Measurements from ENCODE around the gene LGALS12.
"Not testable (repeated sequence)": the region's sequence is repeated elsewhere in the genome, so short reads cannot be mapped to it uniquely, and the experiment has no call there.

The LGALS12 gene

GRCh38 chr11:63520606-63521170 lies 14.8 kb downstream of the LGALS12 start:
- no peak overlapping the region for H3K4me3 ChIP-seq (ENCODE audit: low read depth, low read length)
- TF ChIP-seq, protein P1, sequence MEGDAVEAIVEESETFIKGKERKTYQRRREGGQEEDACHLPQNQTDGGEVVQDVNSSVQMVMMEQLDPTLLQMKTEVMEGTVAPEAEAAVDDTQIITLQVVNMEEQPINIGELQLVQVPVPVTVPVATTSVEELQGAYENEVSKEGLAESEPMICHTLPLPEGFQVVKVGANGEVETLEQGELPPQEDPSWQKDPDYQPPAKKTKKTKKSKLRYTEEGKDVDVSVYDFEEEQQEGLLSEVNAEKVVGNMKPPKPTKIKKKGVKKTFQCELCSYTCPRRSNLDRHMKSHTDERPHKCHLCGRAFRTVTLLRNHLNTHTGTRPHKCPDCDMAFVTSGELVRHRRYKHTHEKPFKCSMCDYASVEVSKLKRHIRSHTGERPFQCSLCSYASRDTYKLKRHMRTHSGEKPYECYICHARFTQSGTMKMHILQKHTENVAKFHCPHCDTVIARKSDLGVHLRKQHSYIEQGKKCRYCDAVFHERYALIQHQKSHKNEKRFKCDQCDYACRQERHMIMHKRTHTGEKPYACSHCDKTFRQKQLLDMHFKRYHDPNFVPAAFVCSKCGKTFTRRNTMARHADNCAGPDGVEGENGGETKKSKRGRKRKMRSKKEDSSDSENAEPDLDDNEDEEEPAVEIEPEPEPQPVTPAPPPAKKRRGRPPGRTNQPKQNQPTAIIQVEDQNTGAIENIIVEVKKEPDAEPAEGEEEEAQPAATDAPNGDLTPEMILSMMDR (IDR thresholded peaks at IDR 0.05; ENCODE audit: low read depth, low read length, missing control alignments): no peak
- no peak for DNase-seq (ENCODE audit: low read depth)

DNA sequence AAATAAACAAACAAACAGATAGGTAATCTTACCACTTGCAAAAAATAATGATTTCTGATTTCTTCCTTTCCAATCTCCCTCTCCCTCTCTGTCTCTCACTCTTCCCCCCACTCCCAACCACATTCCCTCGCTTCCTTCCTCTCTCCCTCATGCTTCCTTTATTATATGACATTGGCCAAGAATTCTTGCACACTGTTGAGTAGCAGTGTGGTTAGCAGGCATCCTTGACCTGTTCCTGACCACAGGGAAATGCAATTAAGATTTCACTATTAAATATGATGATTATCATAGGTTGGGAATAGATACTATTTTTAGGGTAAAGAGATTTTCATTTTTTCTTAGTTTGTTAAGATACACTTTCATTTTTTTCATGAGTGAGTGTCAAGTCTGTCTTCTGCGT lies 16.0 kb downstream of the LGALS12 start:
- DNase-seq (ENCODE audit: low read depth): no peak
- TF ChIP-seq, protein P1 (IDR thresholded peaks at IDR 0.05; ENCODE audit: low read depth, low read length, missing control alignments): no peak
- no peak overlapping the region for H3K4me3 ChIP-seq (ENCODE audit: low read depth, low read length)

- DNase-seq (ENCODE audit: low read depth): no peak
- no peak overlapping the region for H3K4me3 ChIP-seq (ENCODE audit: low read depth, low read length)
- TF ChIP-seq, protein P1 (IDR thresholded peaks at IDR 0.05; ENCODE audit: low read depth, low read length, missing control alignments): no peak
Observed at GRCh38 chr11:63523151-63523550, 17.3 kb downstream of the LGALS12 start.

DNA sequence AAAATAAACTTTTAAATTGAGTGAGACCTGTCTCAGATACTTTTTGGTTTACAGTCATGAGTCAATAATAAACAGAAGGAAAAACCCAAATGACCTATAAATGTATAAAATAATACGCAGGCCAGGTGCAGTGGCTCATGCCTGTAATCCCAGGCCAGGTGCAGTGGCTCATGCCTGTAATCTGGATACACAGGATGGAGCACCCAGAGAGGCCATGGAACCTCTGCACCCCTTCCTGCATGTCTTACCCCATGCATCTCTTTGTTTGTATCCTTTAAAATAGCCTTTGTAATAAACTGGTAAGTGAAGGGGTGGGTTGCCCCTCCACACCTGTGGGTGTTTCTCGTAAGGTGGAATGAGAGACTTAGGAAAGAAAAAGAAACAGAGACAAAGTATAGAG lies 21.8 kb downstream of the LGALS12 start:
- H3K4me3 ChIP-seq (ENCODE audit: low read depth, low read length): no peak overlapping the region
- no peak for DNase-seq (ENCODE audit: low read depth)

GRCh38 chr11:63528156-63528555 lies 22.3 kb downstream of the LGALS12 start:
- DNase-seq (ENCODE audit: low read depth); H3K4me3 ChIP-seq (ENCODE audit: low read depth, low read length): not testable (repeated sequence)

More for the DNA sequence above, 21.8 kb downstream of the LGALS12 start:
- TF ChIP-seq, protein P1 (IDR thresholded peaks at IDR 0.05; ENCODE audit: low read depth, low read length, missing control alignments): no peak

DNA sequence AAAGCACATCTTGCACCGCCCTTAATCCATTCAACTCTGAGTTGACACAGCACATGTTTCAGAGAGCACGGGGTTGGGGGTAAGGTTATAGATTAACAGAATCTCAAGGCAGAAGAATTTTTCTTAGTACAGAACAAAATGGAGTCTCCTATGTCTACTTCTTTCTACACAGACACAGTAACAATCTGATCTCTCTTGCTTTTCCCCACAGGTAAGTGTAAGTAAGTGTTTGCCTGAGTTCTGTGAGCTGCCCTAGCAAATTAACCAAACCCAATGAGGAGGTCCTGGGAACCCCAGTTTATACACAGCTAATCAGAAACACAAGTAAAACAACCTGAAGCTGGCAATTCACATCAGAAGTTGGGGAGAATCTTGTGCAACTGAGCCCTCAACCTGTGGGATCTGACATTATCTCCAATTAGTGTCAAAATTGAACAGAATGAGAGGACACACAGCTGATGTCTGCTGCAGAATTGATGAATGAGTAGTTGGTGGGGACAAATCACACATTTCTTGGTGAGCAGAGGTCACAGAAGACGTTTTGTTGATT lies 22.9 kb downstream of the LGALS12 start:
- H3K4me3 ChIP-seq (ENCODE audit: low read depth, low read length); DNase-seq (ENCODE audit: low read depth): not testable (repeated sequence)

- H3K4me3 ChIP-seq (ENCODE audit: low read depth, low read length); DNase-seq (ENCODE audit: low read depth): not testable (repeated sequence)
Observed at GRCh38 chr11:63529373-63529772, 23.5 kb downstream of the LGALS12 start.

- no peak for DNase-seq (ENCODE audit: low read depth)
- TF ChIP-seq, protein P1 (IDR thresholded peaks at IDR 0.05; ENCODE audit: low read depth, low read length, missing control alignments): no peak
- no peak overlapping the region for H3K4me3 ChIP-seq (ENCODE audit: low read depth, low read length)
Observed at GRCh38 chr11:63530021-63530420, 24.1 kb downstream of the LGALS12 start.

GRCh38 chr11:63531074-63531792 lies 25.3 kb downstream of the LGALS12 start:
- DNase-seq (ENCODE audit: low read depth): peak; percentile 57
- not testable (repeated sequence) for H3K4me3 ChIP-seq (ENCODE audit: low read depth, low read length)

Measured in GM12864 (cell line).